HUES48 (cell line): ENCODE results near the gene CERS5.

Experiments used
- H3K27ac ChIP-seq: one replicate; pipeline ENCODE4 v1.7.0; 2013; ENCODE audit warnings: low read depth, low read length, inconsistent platforms
- H3K27me3 ChIP-seq: 2 replicates; pipeline ENCODE4 v1.6.1; 2013; ENCODE audit warnings: mild to moderate bottlenecking, low read length; ENCODE audit not compliant: control insufficient read depth, insufficient read depth
- H3K36me3 ChIP-seq: 2 replicates; pipeline ENCODE4 v1.6.1; 2013; ENCODE audit warnings: low read length; ENCODE audit not compliant: control insufficient read depth, insufficient read depth
- H3K4me1 ChIP-seq: 2 replicates; pipeline ENCODE4 v1.6.1; 2013; ENCODE audit warnings: mild to moderate bottlenecking, low read length; ENCODE audit not compliant: control insufficient read depth, insufficient read depth
- H3K4me3 ChIP-seq: 2 replicates; pipeline ENCODE4 v1.5.1; 2013; ENCODE audit warnings: mild to moderate bottlenecking, low read depth, low read length
- H3K9ac ChIP-seq: 2 replicates; pipeline ENCODE4 v1.6.1; 2013; ENCODE audit warnings: mild to moderate bottlenecking, low read depth, low read length, moderate library complexity
- H3K9me3 ChIP-seq: 2 replicates; pipeline ENCODE4 v1.6.1; 2013; ENCODE audit warnings: low read length; ENCODE audit not compliant: control insufficient read depth, insufficient read depth

Gene CERS5

DNA sequence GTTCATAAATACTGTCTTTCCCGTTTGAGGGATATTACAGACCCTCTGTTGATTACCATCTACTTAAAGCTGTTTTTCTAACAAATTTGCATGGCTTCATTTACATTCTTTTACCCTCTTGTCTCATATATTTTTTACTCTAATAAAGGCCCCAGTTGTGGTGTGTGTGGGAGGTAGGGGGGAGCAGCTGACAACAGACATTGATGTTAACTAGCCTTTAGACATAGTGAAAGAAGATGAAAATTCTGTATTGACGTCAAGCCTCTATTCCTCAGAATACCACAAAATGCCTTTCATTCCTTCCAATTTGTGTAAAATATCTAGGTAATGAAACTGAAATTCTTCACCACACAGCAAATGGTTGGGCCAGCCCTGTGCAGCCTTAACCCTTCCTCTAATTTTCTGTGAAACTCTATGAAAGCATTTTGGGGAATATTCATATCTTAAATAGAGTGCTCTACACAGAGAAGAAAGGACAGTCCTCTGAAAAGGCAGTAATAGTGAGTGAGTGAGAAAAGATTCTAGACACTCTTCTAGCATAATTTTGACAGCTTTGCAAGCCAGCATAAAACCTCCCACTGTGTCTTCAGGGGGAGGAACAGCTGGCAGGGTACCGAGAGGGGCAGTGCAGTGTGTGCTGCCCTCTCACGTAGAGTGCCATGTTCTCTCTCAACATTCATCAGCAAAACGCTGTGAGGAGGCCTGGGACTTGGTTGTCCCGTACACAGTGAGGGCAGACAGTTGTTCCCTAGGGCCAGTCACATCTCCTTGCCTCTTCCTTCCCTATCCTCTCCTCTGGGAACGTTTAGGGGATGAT lies 20.1 kb upstream of the CERS5 start:
- Histone ChIP-seq H3K27me3 (no peaks in the 10 kb centered on the region), H3K4me1 (no peaks in the 10 kb centered on the region), H3K9me3 (no peaks in the 10 kb centered on the region), H3K4me3 (no peak overlapping the region), H3K27ac (no peak overlapping the region), H3K9ac (no peak overlapping the region), H3K36me3 (peaks cover 22% of the 10 kb centered on the region)

DNA sequence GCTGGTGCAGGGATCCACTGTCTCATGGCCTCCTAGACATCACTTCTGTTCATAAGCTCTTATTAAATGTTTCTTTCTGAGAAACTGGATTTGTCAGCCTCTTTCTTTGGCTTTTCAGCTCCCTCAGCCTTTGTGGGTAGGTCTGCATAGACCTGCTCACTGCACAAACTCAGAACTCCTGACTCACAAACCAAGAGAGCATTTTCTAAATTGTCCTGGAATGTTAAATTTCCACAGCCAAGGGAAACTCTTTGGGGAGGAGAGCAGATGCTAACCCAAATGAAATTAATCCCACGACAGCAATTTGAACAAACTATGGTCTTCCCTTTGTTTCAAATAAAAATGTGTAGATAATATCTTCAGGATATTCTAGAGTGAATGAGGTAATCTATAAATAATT lies 19.5 kb upstream of the CERS5 start:
- Histone ChIP-seq H3K4me3 (no peak overlapping the region), H3K9ac (no peak overlapping the region)

DNA sequence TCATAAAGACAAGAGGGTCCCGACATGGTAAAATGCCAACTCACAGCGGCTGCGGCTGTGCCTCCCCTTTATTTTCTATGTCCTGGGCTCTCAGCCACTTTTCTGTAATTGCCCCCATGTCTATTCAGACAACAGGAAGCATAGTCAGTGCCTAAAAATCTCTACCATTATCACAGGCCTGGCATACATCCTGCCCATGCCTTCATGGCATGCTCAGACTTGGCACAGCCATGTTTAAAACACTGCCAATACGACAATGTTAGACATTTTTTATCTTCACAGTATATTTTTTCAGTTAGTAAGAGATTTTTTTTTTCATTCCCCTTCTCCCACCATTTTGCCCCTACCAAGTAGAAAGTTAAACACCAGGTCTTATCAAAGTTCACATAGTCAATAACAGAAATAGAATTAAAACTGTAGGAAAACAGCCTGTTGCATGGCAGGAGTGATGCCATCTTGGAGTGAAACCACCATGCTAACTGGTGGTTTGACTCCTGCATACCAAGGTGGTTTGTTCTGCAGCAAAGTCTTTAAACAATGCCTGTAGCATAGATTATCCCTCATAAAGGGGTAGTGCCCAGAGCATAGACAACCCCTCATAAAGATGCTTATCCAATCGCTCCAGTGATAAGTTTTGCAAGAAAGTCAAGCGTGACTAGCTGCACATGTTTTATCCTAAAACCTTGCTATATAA lies 18.9 kb upstream of the CERS5 start:
- peaks cover 29% of the 10 kb centered on the region for H3K36me3 ChIP-seq
- no peak overlapping the region for H3K27ac ChIP-seq
- no peaks in the 10 kb centered on the region for H3K4me1 ChIP-seq
- H3K4me3 ChIP-seq: no peak overlapping the region
- no peak overlapping the region for H3K9ac ChIP-seq
- H3K9me3 ChIP-seq: no peaks in the 10 kb centered on the region
- no peaks in the 10 kb centered on the region for H3K27me3 ChIP-seq

More for the DNA sequence above, 19.5 kb upstream of the CERS5 start:
- no peaks in the 10 kb centered on the region for H3K9me3 ChIP-seq
- no peaks in the 10 kb centered on the region for H3K4me1 ChIP-seq
- peaks cover 24% of the 10 kb centered on the region for H3K36me3 ChIP-seq
- H3K27ac ChIP-seq: no peak overlapping the region
- H3K27me3 ChIP-seq: no peaks in the 10 kb centered on the region

DNA sequence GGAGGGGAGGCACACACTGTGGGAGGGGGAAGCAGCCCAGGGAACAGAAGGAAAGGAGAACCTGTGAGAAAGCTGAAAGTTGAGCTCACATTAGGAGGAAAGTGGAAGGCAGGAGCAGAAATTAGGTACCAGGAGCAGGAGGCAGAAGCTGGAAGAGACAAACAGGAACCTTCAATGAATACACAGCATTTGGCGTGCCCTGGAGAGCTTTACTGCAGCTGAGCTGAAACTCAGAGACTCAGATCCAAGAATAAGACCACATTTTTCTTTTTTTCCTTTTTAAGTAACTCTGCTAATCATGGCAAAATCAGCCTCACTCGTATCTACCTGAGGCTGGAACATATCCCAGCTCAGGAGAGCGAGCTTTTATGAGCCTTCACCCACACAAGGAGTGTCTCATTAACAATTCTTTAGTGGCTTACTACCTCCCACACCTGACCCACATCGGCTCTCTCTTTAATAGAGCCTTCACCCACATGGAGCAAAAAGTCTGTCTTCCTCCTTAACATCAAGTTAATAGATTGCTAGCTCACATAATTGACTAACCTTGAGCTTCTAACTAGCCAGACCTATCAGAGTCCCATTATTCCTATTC lies 18.2 kb upstream of the CERS5 start:
- H3K4me1 ChIP-seq: no peaks in the 10 kb centered on the region
- no peak overlapping the region for H3K27ac ChIP-seq
- no peak overlapping the region for H3K9ac ChIP-seq
- H3K4me3 ChIP-seq: no peak overlapping the region
- H3K36me3 ChIP-seq: peaks cover 34% of the 10 kb centered on the region
- no peaks in the 10 kb centered on the region for H3K27me3 ChIP-seq
- H3K9me3 ChIP-seq: no peaks in the 10 kb centered on the region

DNA sequence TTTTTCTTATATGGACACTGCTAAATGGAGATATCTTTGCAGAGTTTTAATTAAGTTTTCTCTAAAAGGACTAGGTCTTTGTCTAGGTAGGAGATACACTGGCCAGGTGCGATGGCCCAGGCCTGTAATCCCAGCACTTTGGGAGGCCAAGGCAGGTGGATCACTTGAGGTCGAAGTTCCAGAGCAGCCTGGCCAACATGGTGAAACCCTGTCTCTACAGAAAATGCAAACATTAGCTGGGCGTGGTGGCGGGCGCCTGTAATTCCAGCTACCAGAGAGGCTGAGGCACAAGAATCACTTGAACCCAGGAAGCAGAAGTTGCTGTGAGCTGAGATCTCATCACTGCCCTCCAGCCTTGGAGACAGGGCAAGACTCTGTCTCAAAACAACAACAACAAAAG lies 17.1 kb upstream of the CERS5 start:
- Histone ChIP-seq H3K9me3 (no peaks in the 10 kb centered on the region), H3K4me3 (no peak overlapping the region), H3K4me1 (no peaks in the 10 kb centered on the region), H3K27ac (no peak overlapping the region), H3K27me3 (no peaks in the 10 kb centered on the region), H3K36me3 (peaks cover 33% of the 10 kb centered on the region), H3K9ac (no peak overlapping the region)

DNA sequence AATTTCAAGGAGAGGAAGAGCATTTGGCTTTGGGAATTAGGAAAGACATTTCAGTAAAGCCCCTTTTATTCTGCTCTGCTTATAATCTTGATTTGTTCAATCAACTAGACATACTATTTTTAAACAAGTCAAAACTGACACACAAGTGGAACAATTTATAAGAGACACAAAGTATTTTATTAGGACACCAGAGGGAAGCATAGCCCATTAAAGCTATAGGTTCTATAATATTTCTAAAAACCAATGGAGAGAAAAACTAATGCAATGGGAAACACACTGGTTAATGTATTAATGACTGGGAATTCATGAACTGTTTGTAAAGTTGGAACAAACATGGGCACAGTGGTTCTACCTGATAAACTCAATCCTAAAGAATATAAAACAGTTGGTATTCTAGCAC lies 15.3 kb upstream of the CERS5 start:
- Histone ChIP-seq H3K27me3 (no peaks in the 10 kb centered on the region), H3K9ac (no peak overlapping the region), H3K36me3 (peaks cover 29% of the 10 kb centered on the region), H3K27ac (no peak overlapping the region), H3K9me3 (no peaks in the 10 kb centered on the region), H3K4me3 (no peak overlapping the region), H3K4me1 (no peaks in the 10 kb centered on the region)

DNA sequence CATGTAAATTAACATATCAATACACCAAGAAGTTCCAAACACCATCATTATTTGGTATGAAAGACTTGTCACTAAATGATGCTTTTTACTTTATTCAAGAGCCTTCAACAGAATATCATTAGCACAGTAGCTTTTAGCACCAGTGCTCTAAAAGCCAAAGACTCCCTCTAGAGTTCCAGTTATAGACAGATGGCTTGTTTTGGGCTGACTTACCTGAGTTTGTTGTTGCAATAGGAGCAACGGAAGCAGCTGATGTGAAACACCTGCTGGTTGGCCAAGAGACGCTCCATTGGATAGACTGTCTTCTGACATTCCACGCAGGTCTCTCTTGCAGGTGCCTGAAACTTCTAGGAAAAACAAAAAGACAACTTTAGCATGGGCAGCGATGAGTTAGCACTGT lies 14.5 kb upstream of the CERS5 start:
- H3K27ac ChIP-seq: no peak overlapping the region
- H3K9me3 ChIP-seq: no peaks in the 10 kb centered on the region
- no peaks in the 10 kb centered on the region for H3K4me1 ChIP-seq
- H3K36me3 ChIP-seq: peaks cover 36% of the 10 kb centered on the region
- H3K9ac ChIP-seq: no peak overlapping the region
- H3K27me3 ChIP-seq: no peaks in the 10 kb centered on the region
- no peak overlapping the region for H3K4me3 ChIP-seq

DNA sequence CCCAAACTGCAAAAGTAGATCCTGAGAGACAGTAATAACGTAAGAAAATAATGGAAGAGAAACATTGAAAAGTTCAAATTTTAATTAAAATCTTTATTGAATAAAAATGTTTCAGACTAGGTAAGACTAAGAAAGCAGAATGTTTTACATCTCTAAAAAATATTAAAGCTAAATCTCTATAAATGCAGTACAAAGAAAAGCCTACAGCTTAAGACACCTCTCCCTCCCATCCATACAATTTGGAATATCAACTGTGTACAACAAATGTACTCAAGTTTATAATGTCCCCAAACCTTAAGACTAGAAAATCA lies 8.5 kb upstream of the CERS5 start:
- Histone ChIP-seq H3K27ac (no peak overlapping the region), H3K4me1 (no peaks in the 10 kb centered on the region), H3K27me3 (no peaks in the 10 kb centered on the region), H3K36me3 (peaks cover 32% of the 10 kb centered on the region), H3K9me3 (no peaks in the 10 kb centered on the region), H3K9ac (no peak overlapping the region), H3K4me3 (no peak overlapping the region)

DNA sequence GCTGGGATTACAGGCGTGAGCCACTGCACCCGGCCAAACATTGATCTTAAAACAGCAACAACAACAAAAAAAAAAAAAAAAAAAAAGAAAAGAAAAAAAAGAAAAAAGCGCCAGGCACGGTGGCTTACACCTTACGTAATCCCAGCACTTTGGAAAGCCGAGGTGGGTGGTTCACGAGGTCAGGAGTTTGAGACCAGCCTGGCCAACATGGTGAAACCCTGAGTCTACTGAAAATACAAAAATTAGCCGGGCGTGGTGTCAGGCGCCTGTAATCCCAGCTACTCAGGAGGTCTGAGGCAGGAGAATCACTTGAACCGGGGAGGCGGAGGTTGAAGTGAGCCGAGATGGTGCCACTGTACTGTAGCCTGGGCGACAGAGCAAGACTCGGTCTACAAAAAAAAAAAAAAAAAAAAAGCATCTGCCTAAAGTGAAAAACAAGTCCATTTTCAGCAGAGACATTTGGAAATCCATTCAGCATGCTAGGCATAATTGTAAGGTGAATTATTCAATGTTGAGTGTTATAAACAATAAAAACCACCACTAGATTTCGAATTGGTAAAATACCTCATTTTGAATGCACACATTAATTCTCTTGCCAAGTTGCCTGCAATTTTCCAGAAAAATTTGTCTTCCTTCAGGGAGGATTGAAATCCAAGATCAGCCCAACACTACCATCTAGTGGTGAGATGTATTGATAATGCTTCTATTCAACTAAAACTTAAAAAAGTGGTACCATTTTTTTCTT lies 8.0 kb upstream of the CERS5 start:
- Histone ChIP-seq H3K27me3 (no peaks in the 10 kb centered on the region), H3K27ac (no peak overlapping the region), H3K4me3 (no peak overlapping the region), H3K9me3 (peaks cover 1% of the 10 kb centered on the region), H3K9ac (no peak overlapping the region), H3K4me1 (no peaks in the 10 kb centered on the region), H3K36me3 (peaks cover 27% of the 10 kb centered on the region)

DNA sequence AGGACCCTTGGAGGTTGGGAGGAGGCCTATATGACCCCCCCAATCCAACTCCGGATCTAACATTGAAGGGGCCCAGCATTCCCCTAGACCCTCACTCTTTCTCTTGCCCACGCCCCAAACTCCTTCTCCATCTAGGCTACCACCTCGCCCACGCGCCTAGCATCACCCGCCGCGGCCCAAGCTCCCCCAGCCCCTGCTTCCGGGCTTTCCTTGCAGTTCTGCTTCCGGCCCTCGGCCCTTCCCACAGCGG lies 445 bp downstream of the CERS5 start:
- Histone ChIP-seq H3K27ac (peak overlapping the region; percentile 99), H3K9me3 (peaks cover 8% of the 10 kb centered on the region), H3K4me1 (peaks cover 3% of the 10 kb centered on the region), H3K27me3 (no peaks in the 10 kb centered on the region), H3K4me3 (peak overlapping the region; percentile 98), H3K9ac (peak overlapping the region; percentile 87), H3K36me3 (no peaks in the 10 kb centered on the region)

DNA sequence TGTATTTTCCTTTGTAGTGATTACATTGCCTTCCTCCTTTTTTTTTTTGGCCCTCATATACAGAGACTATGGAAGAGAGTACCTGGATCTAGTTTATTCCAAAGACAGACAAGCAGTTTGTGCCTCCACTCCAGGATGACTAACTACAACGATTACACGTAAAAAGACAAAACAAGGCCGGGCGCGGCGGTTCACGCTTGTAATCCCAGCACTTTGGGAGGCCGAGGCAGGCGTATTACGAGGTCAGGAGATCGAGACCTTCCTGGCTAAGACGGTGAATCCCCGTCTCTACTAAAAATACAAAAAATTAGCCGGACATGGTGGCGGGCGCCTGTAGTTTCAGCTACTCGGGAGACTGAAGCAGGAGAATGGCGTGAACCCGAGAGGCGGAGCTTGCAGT lies 2.2 kb downstream of the CERS5 start:
- no peak overlapping the region for H3K4me3 ChIP-seq

More for the DNA sequence above, 2.2 kb downstream of the CERS5 start:
- Histone ChIP-seq H3K27ac (no peak overlapping the region), H3K4me1 (peaks cover 3% of the 10 kb centered on the region), H3K27me3 (no peaks in the 10 kb centered on the region), H3K9ac (no peak overlapping the region), H3K36me3 (no peaks in the 10 kb centered on the region), H3K9me3 (peaks cover 5% of the 10 kb centered on the region)
